ENCODE results near the gene CYP19A1. TPM values are rescaled to one million over a fixed set of nuclear protein-coding genes. Genes with fewer than 3 reads are reported as not detected.

The CYP19A1 gene
- total RNA-seq (0.52 TPM), polyA plus RNA-seq (not detected)

- H3K27me3 Mint-ChIP-seq: peaks cover 22% of the 10 kb centered on the region
- no peak within 1 kb of the TSS for H3K4me3 Mint-ChIP-seq
- Histone ChIP-seq H3K9me3 (ENCODE audit: control insufficient read depth in 2 of 2, low read length in 2 of 2) (no peaks in the 10 kb centered on the region), H3K4me1 (ENCODE audit: control insufficient read depth, insufficient read depth, low read length, poor library complexity, severe bottlenecking) (no peaks in the 10 kb centered on the region), H3K27me3 (ENCODE audit: control insufficient read depth, insufficient read depth, low read length) (peaks cover 4% of the 10 kb centered on the region), H3K36me3 (ENCODE audit: control insufficient read depth, insufficient read depth, low read length) (no peaks in the 10 kb centered on the region), H3K4me3 (ENCODE audit: low read depth, low read length) (no peak within 1 kb of the TSS), H3K27ac (ENCODE audit: insufficient read depth, low read length, poor library complexity, severe bottlenecking) (no peak within 1 kb of the TSS)
- H3K4me1 Mint-ChIP-seq: no peaks in the 10 kb centered on the region
- peaks cover 0 to 5% (median 0%) of the 10 kb centered on the region in 7 donors for H3K9me3 Mint-ChIP-seq
- H3K27ac Mint-ChIP-seq: no peak within 1 kb of the TSS
- no peak for DNase-seq
- ATAC-seq (ENCODE audit: low read depth in 2 of 2): no peak
- no peaks in the 10 kb centered on the region for H3K36me3 Mint-ChIP-seq
These were observed at the start of gene CYP19A1 for GRCh38 chr15:51338496-51338895. CYP19A1 (minus strand) TSS chr15:51338596; CDS start chr15:51242912, 95,684 bp downstream.

- H3K27me3 ChIP-seq (ENCODE audit: control insufficient read depth, insufficient read depth, low read length): no peaks in the 10 kb centered on the region
- no peak overlapping the region for H3K27ac Mint-ChIP-seq
These were observed 49.3 kb upstream of the CYP19A1 start for GRCh38 chr15:51387699-51388041.

GRCh38 chr15:51386960-51387698, 48.7 kb upstream of the CYP19A1 start:
- Mint-ChIP-seq H3K9me3 (peaks cover 0 to 1% (median 0%) of the 10 kb centered on the region in 7 donors), H3K36me3 (no peaks in the 10 kb centered on the region), H3K4me3 (no peak overlapping the region), H3K27ac (no peak overlapping the region), H3K27me3 (no peaks in the 10 kb centered on the region), H3K4me1 (no peaks in the 10 kb centered on the region)
- ATAC-seq (ENCODE audit: low read depth in 2 of 2) (no peak), DNase-seq (no peak)
- Histone ChIP-seq H3K9me3 (ENCODE audit: control insufficient read depth in 2 of 2, low read length in 2 of 2) (no peaks in the 10 kb centered on the region), H3K27me3 (ENCODE audit: control insufficient read depth, insufficient read depth, low read length) (no peaks in the 10 kb centered on the region), H3K36me3 (ENCODE audit: control insufficient read depth, insufficient read depth, low read length) (no peaks in the 10 kb centered on the region), H3K4me1 (ENCODE audit: control insufficient read depth, insufficient read depth, low read length, poor library complexity, severe bottlenecking) (no peaks in the 10 kb centered on the region), H3K27ac (ENCODE audit: insufficient read depth, low read length, poor library complexity, severe bottlenecking) (no peak overlapping the region), H3K4me3 (ENCODE audit: low read depth, low read length) (no peak overlapping the region)

More at GRCh38 chr15:51387699-51388041, 49.3 kb upstream of the CYP19A1 start:
- H3K27ac ChIP-seq (ENCODE audit: insufficient read depth, low read length, poor library complexity, severe bottlenecking): no peak overlapping the region
- no peaks in the 10 kb centered on the region for H3K36me3 Mint-ChIP-seq
- no peaks in the 10 kb centered on the region for H3K4me1 ChIP-seq (ENCODE audit: control insufficient read depth, insufficient read depth, low read length, poor library complexity, severe bottlenecking)
- no peak overlapping the region for H3K4me3 ChIP-seq (ENCODE audit: low read depth, low read length)
- H3K4me1 Mint-ChIP-seq: no peaks in the 10 kb centered on the region
- DNase-seq: no peak
- H3K9me3 ChIP-seq (ENCODE audit: control insufficient read depth in 2 of 2, low read length in 2 of 2): no peaks in the 10 kb centered on the region
- peaks cover under 1% of the 10 kb centered on the region for H3K27me3 Mint-ChIP-seq
- no peak overlapping the region for H3K4me3 Mint-ChIP-seq
- peaks cover 0 to 1% (median 0%) of the 10 kb centered on the region in 7 donors for H3K9me3 Mint-ChIP-seq
- no peak for ATAC-seq (ENCODE audit: low read depth in 2 of 2)
- no peaks in the 10 kb centered on the region for H3K36me3 ChIP-seq (ENCODE audit: control insufficient read depth, insufficient read depth, low read length)

DNA sequence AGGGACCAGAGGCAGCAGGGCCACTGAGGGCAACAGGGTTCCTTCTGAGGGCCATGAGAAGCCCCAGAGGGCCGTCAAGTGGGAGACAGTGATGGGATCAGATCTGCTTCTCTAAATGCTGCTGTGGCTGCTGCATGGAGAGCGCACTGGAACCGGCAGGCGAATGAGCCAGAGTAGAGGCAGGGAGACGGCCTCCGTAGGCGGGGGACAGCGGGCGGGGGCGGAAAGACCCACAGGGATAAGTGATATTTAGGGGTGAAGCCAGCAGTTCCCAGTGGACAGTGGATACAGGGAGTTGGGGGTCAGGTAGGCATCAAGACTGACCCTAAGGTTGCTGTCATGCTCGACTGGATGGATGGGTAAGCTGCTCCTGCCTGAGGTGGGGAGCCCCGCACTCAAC, 48.1 kb upstream of the CYP19A1 start:
- Histone ChIP-seq H3K4me1 (ENCODE audit: control insufficient read depth, insufficient read depth, low read length, poor library complexity, severe bottlenecking) (no peaks in the 10 kb centered on the region), H3K4me3 (ENCODE audit: low read depth, low read length) (no peak overlapping the region), H3K27me3 (ENCODE audit: control insufficient read depth, insufficient read depth, low read length) (no peaks in the 10 kb centered on the region), H3K36me3 (ENCODE audit: control insufficient read depth, insufficient read depth, low read length) (no peaks in the 10 kb centered on the region), H3K9me3 (ENCODE audit: control insufficient read depth in 2 of 2, low read length in 2 of 2) (no peaks in the 10 kb centered on the region), H3K27ac (ENCODE audit: insufficient read depth, low read length, poor library complexity, severe bottlenecking) (no peak overlapping the region)
- no peak for ATAC-seq (ENCODE audit: low read depth in 2 of 2)
- Mint-ChIP-seq H3K9me3 (peaks cover 0 to 1% (median 0%) of the 10 kb centered on the region in 7 donors), H3K36me3 (no peaks in the 10 kb centered on the region), H3K27ac (no peak overlapping the region), H3K4me3 (no peak overlapping the region), H3K4me1 (no peaks in the 10 kb centered on the region), H3K27me3 (no peaks in the 10 kb centered on the region)
- no peak for DNase-seq

DNA sequence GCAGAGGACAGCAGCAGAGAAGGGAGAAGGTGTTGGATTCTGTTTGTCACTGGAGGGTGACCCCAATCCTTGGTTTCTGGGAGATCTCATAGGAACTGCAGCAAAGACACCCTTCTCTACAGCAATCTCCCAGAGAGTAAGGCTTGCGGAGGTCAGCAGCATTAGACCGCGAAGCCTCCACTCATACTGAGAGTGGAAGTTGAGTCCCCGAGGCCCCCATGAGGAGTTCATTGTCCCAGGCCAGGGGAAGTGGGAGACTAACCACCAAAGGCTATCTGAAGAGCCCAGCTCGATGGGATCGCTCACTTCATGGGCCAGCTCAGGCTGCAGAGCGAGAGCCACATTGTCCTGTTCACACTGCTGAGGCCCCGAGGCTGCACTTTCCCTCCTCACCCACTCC, 47.6 kb upstream of the CYP19A1 start:
- Mint-ChIP-seq H3K36me3 (no peaks in the 10 kb centered on the region), H3K4me1 (no peaks in the 10 kb centered on the region), H3K4me3 (no peak overlapping the region), H3K27me3 (no peaks in the 10 kb centered on the region), H3K27ac (no peak overlapping the region), H3K9me3 (peaks cover 0 to 1% (median 0%) of the 10 kb centered on the region in 7 donors)
- Histone ChIP-seq H3K4me3 (ENCODE audit: low read depth, low read length) (no peak overlapping the region), H3K4me1 (ENCODE audit: control insufficient read depth, insufficient read depth, low read length, poor library complexity, severe bottlenecking) (no peaks in the 10 kb centered on the region), H3K9me3 (ENCODE audit: control insufficient read depth in 2 of 2, low read length in 2 of 2) (no peaks in the 10 kb centered on the region), H3K27me3 (ENCODE audit: control insufficient read depth, insufficient read depth, low read length) (no peaks in the 10 kb centered on the region), H3K36me3 (ENCODE audit: control insufficient read depth, insufficient read depth, low read length) (no peaks in the 10 kb centered on the region), H3K27ac (ENCODE audit: insufficient read depth, low read length, poor library complexity, severe bottlenecking) (no peak overlapping the region)
- ATAC-seq (ENCODE audit: low read depth in 2 of 2) (no peak), DNase-seq (no peak)

DNA sequence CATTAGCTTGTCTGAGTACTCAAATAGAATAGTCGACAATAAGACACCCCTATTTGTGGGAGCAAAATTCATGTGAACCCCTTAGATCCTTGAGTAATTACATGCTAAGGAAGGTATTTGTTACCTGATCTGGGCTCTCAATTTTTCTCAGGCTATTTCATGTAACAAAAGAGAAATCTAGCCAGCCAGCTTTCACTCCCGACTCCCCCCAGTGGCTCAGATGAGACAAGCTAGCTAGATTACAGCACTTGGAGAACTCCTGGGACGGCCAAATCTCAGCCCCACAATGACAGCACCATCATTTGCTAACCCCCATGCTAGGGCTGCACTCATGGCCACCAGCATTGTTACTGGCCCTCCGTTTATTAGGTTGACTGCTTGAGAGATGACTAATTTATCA, 44.4 kb upstream of the CYP19A1 start:
- Histone ChIP-seq H3K9me3 (ENCODE audit: control insufficient read depth in 2 of 2, low read length in 2 of 2) (no peaks in the 10 kb centered on the region), H3K27me3 (ENCODE audit: control insufficient read depth, insufficient read depth, low read length) (no peaks in the 10 kb centered on the region), H3K4me1 (ENCODE audit: control insufficient read depth, insufficient read depth, low read length, poor library complexity, severe bottlenecking) (no peaks in the 10 kb centered on the region), H3K4me3 (ENCODE audit: low read depth, low read length) (no peak overlapping the region), H3K36me3 (ENCODE audit: control insufficient read depth, insufficient read depth, low read length) (no peaks in the 10 kb centered on the region), H3K27ac (ENCODE audit: insufficient read depth, low read length, poor library complexity, severe bottlenecking) (no peak overlapping the region)
- ATAC-seq (ENCODE audit: low read depth in 2 of 2) (no peak), DNase-seq (peak in 1 of 3 donors; percentile 15)
- no peaks in the 10 kb centered on the region for H3K36me3 Mint-ChIP-seq
- H3K9me3 Mint-ChIP-seq: peaks cover 0 to 1% (median 0%) of the 10 kb centered on the region in 7 donors
- H3K27ac Mint-ChIP-seq: no peak overlapping the region
- no peak overlapping the region for H3K4me3 Mint-ChIP-seq
- peaks cover 5% of the 10 kb centered on the region for H3K27me3 Mint-ChIP-seq
- no peaks in the 10 kb centered on the region for H3K4me1 Mint-ChIP-seq

DNA sequence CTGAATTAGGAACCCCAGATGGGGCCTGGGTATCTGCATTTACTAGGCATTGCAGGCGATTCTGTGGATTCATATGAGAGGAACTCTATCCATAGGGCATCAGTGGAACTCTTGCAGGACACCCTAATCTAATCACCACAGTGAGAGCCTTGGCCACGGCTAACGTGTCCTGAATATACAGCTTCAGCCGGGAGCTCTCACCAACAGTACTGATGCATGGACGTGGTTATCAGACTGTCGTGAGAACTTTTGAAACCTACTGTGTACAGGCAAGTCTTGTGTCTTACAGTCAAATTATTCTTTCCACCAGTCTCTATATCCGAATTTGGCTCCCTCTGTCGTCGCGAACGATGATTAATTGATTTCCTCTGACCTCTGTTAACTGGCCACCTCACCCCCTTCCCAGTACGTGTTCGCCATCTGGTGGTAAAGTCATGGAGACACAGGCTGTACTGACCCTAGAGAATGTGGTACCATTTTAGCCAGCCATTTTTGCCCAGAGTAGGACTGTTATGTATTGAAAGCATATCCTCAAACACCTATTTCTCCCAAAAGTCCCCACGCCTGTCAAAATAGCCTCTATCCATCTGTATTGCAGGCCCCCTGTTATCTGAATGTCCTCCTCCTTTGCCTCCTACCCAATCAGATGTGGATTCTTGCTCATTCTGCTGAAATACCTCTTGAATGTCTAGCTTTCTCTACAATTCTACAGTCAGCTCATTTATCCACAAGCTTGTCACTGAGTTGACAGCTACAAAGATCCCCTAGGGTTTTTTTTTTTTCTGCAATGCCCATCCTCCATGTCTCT, 42.8 kb upstream of the CYP19A1 start:
- no peaks in the 10 kb centered on the region for H3K9me3 Mint-ChIP-seq
- no peak overlapping the region for H3K4me3 Mint-ChIP-seq
- ATAC-seq (ENCODE audit: low read depth in 2 of 2): no peak
- peak in 1 of 3 donors; percentile 51 for DNase-seq
- Histone ChIP-seq H3K36me3 (ENCODE audit: control insufficient read depth, insufficient read depth, low read length) (no peaks in the 10 kb centered on the region), H3K27ac (ENCODE audit: insufficient read depth, low read length, poor library complexity, severe bottlenecking) (no peak overlapping the region), H3K27me3 (ENCODE audit: control insufficient read depth, insufficient read depth, low read length) (no peaks in the 10 kb centered on the region), H3K4me3 (ENCODE audit: low read depth, low read length) (no peak overlapping the region), H3K9me3 (ENCODE audit: control insufficient read depth in 2 of 2, low read length in 2 of 2) (no peaks in the 10 kb centered on the region), H3K4me1 (ENCODE audit: control insufficient read depth, insufficient read depth, low read length, poor library complexity, severe bottlenecking) (no peaks in the 10 kb centered on the region)
- no peaks in the 10 kb centered on the region for H3K36me3 Mint-ChIP-seq
- H3K4me1 Mint-ChIP-seq: no peaks in the 10 kb centered on the region
- H3K27me3 Mint-ChIP-seq: peaks cover 5% of the 10 kb centered on the region
- no peak overlapping the region for H3K27ac Mint-ChIP-seq

Measured in CD4-positive, CD25-positive, alpha-beta regulatory T cell (primary cell).